H9 (cell line): Measurements from ENCODE around the gene GMPS. TPM values are rescaled to one million over a fixed set of nuclear protein-coding genes. Genes with fewer than 3 reads are reported as not detected.

Source experiments
- DNase-seq: peaks from one replicate; pipeline ENCODE4 v3.0.0-alpha.2; 2017
- H2AFZ ChIP-seq: one replicate; pipeline ENCODE4 v1.6.1; 2013; ENCODE audit warnings: mild to moderate bottlenecking, low read length, control low read depth, moderate library complexity
- H2AK5ac ChIP-seq: 2 replicates; pipeline ENCODE4 v1.6.1; 2013; ENCODE audit warnings: low read length, control low read depth, mixed read lengths; ENCODE audit not compliant: insufficient read length
- H2BK120ac ChIP-seq: one replicate; pipeline ENCODE4 v1.6.1; 2013; ENCODE audit warnings: low read depth, mild to moderate bottlenecking, low read length, control low read depth, inconsistent platforms; ENCODE audit not compliant: poor library complexity, severe bottlenecking
- H2BK12ac ChIP-seq: 2 replicates; pipeline ENCODE4 v1.6.1; 2013; ENCODE audit warnings: low read length, control low read depth, mixed read lengths, low read depth; ENCODE audit not compliant: insufficient read length
- H2BK15ac ChIP-seq: 2 replicates; pipeline ENCODE4 v1.6.1; 2013; ENCODE audit warnings: low read depth, low read length, control low read depth
- H2BK20ac ChIP-seq: one replicate; pipeline ENCODE4 v1.6.1; 2013; ENCODE audit warnings: low read depth, mild to moderate bottlenecking, low read length, control low read depth, inconsistent platforms; ENCODE audit not compliant: poor library complexity, severe bottlenecking
- H2BK5ac ChIP-seq: 2 replicates; pipeline ENCODE4 v1.6.1; 2013; ENCODE audit warnings: low read length, control low read depth, mixed read lengths; ENCODE audit not compliant: insufficient read length
- H3K14ac ChIP-seq: 2 replicates; pipeline ENCODE4 v1.6.1; 2013; ENCODE audit warnings: low read length, control low read depth; ENCODE audit not compliant: insufficient read depth
- H3K18ac ChIP-seq: 2 replicates; pipeline ENCODE4 v1.6.1; 2013; ENCODE audit warnings: low read depth, mild to moderate bottlenecking, mixed read lengths, low read length, control low read depth; ENCODE audit not compliant: insufficient read length
- H3K23ac ChIP-seq: 2 replicates; pipeline ENCODE4 v1.6.1; 2013; ENCODE audit warnings: low read length, control low read depth, mixed read lengths, low read depth; ENCODE audit not compliant: insufficient read length
- H3K23me2 ChIP-seq: 2 replicates; pipeline ENCODE4 v1.6.1; 2013; ENCODE audit warnings: low read depth, mild to moderate bottlenecking, mixed read lengths, low read length, control low read depth; ENCODE audit not compliant: insufficient read length, poor library complexity, severe bottlenecking
- H3K27ac ChIP-seq: 2 replicates; pipeline ENCODE4 v1.5.1; 2013; ENCODE audit warnings: low read length, control low read depth, mixed read lengths, low read depth; ENCODE audit not compliant: insufficient read length
- H3K27me3 ChIP-seq: 2 replicates; pipeline ENCODE4 v1.6.1; 2013; ENCODE audit warnings: low read length, control low read depth, inconsistent platforms; ENCODE audit not compliant: insufficient read depth
- H3K4ac ChIP-seq: 2 replicates; pipeline ENCODE4 v1.6.1; 2013; ENCODE audit warnings: low read depth, mild to moderate bottlenecking, control low read depth, inconsistent platforms, low read length, moderate library complexity
- H3K4me1 ChIP-seq: 2 replicates; pipeline ENCODE4 v1.6.1; 2013; ENCODE audit warnings: low read length, control low read depth, inconsistent platforms; ENCODE audit not compliant: insufficient read depth
- H3K4me2 ChIP-seq: 2 replicates; pipeline ENCODE4 v1.6.1; 2013; ENCODE audit warnings: low read length, control low read depth, mixed read lengths; ENCODE audit not compliant: insufficient read length, insufficient read depth
- H3K56ac ChIP-seq: 2 replicates; pipeline ENCODE4 v1.6.1; 2013; ENCODE audit warnings: low read depth, mild to moderate bottlenecking, mixed read lengths, low read length, control low read depth; ENCODE audit not compliant: insufficient read length
- H3K79me1 ChIP-seq: 2 replicates; pipeline ENCODE4 v1.6.1; 2013; ENCODE audit warnings: low read depth, mild to moderate bottlenecking, moderate library complexity, low read length, control low read depth, inconsistent platforms; ENCODE audit not compliant: insufficient read depth, poor library complexity, severe bottlenecking
- H3K79me2 ChIP-seq: 2 replicates; pipeline ENCODE4 v1.6.1; 2013; ENCODE audit warnings: low read length, control low read depth, inconsistent platforms; ENCODE audit not compliant: insufficient read depth
- H3K9ac ChIP-seq: 2 replicates; pipeline ENCODE4 v1.6.1; 2013; ENCODE audit warnings: low read length, control low read depth, mixed read lengths; ENCODE audit not compliant: insufficient read length; ENCODE audit errors: extremely low read depth
- H3K9me3 ChIP-seq: one replicate; pipeline ENCODE4 v1.6.1; 2013; ENCODE audit warnings: low read depth, low read length, inconsistent platforms; ENCODE audit not compliant: control insufficient read depth
- H3T11ph ChIP-seq: one replicate; pipeline ENCODE4 v1.6.1; 2013; ENCODE audit warnings: mild to moderate bottlenecking, low read length, control low read depth, inconsistent platforms
- H4K20me1 ChIP-seq: one replicate; pipeline ENCODE4 v1.6.1; 2013; ENCODE audit not compliant: control insufficient read depth, insufficient read length, insufficient read depth
- H4K5ac ChIP-seq: 2 replicates; pipeline ENCODE4 v1.6.1; 2013; ENCODE audit warnings: low read depth, mild to moderate bottlenecking, mixed read lengths, low read length, control low read depth; ENCODE audit not compliant: insufficient read length
- H4K8ac ChIP-seq: replicated peaks from 2 replicates; pipeline ENCODE4 v1.6.1; 2013; ENCODE audit warnings: low read length, control low read depth, mixed read lengths, low read depth; ENCODE audit not compliant: insufficient read length
- H4K91ac ChIP-seq: 2 replicates; pipeline ENCODE4 v1.6.1; 2013; ENCODE audit warnings: low read depth, mild to moderate bottlenecking, moderate library complexity, mixed read lengths, low read length, control low read depth; ENCODE audit not compliant: insufficient read length
- H3K27ac Mint-ChIP-seq, 3 experiments: 2 replicates in 2 of 3; 3 replicates in 1 of 3; pipeline ENCODE4 v1.8.0; 2020 to 2021; ENCODE audit warnings: mixed read lengths in 3 of 3, mild to moderate bottlenecking in 1 of 3, moderate library complexity in 1 of 3
- H3K27me3 Mint-ChIP-seq: 2 replicates; pipeline ENCODE4 v1.8.0; 2021; ENCODE audit warnings: low read depth, mild to moderate bottlenecking, moderate library complexity, mixed read lengths
- H3K36me3 Mint-ChIP-seq, 3 experiments: 2 replicates in 2 of 3; 3 replicates in 1 of 3; pipeline ENCODE4 v1.8.0; 2020 to 2021; ENCODE audit warnings: low read depth in 3 of 3, mixed read lengths in 3 of 3; ENCODE audit not compliant: insufficient read depth in 1 of 3
- H3K4me1 Mint-ChIP-seq, 2 experiments: 2 replicates each; pipeline ENCODE4 v1.8.0; 2020; ENCODE audit warnings: mixed read lengths in 2 of 2
- H3K4me3 Mint-ChIP-seq, 2 experiments: 2 replicates in 1 of 2; 3 replicates in 1 of 2; pipeline ENCODE4 v1.8.0; 2020 to 2021; ENCODE audit warnings: mild to moderate bottlenecking in 2 of 2, mixed read lengths in 2 of 2, moderate library complexity in 1 of 2
- H3K9me3 Mint-ChIP-seq, 2 experiments: 2 replicates in 1 of 2; 3 replicates in 1 of 2; pipeline ENCODE4 v1.8.0; 2020; ENCODE audit warnings: mild to moderate bottlenecking in 2 of 2, mixed read lengths in 2 of 2, moderate library complexity in 1 of 2
- WGBS: extraction: QIAGEN DNeasy Blood & Tissue Kit; methylation state at CpG from one replicate; pipeline ENCODE4 v1.1.7; 2013; ENCODE audit warnings: missing lambda C conversion rate, low lambda C conversion rate, mixed read lengths; ENCODE audit not compliant: insufficient read length; ENCODE audit errors: extremely low coverage; 5-methylcytosine and 5-hydroxymethylcytosine counted together
- total RNA-seq: library from RNA; stranded (reverse); gene quantifications from 2 replicates; pipeline ENCODE4 v1.2.1, GENCODE V29; 2021
- TF ChIP-seq, protein P1 (sequence below): fragments of 200-600 bp; sonication (generic); conservative IDR thresholded peaks from 3 replicates; pipeline ENCODE4 v1.8.0; 2021; ENCODE audit warnings: antibody characterized with exemption, mild to moderate bottlenecking

The GMPS gene
- total RNA-seq, 1 experiment from 2014 or later = 142 TPM

DNA sequence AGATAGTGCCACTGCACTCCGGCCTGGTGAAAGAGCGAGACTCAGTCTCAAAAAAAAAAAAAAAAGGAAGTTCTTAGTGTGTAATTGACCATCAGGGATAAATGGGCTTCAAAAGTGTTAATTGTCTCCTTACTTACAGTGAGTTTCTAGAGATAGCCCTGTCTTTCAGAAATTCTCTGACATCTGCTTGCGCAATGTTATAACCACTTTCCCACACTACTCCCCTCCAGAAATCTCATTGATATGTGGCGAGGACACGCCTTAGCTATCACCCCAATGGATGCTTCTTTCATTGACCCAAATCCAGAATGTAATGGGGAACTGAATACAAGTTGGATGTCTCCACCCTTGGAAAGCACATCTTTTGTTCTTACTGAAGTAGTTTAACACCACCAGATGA is 70.9 kb downstream of the GMPS start:
- Histone ChIP-seq H3K79me1 (no peaks in the 10 kb centered on the region), H3K27me3 (no peaks in the 10 kb centered on the region), H4K20me1 (no peaks in the 10 kb centered on the region), H3K27ac (no peak overlapping the region), H4K8ac (no peak overlapping the region), H3K4me2 (no peak overlapping the region), H2AK5ac (no peak overlapping the region), H3K23ac (no peak overlapping the region), H3K9me3 (no peaks in the 10 kb centered on the region), H3T11ph (no peak overlapping the region), H3K4ac (no peak overlapping the region), H2AFZ (no peak overlapping the region), H3K14ac (no peak overlapping the region), H2BK15ac (no peak overlapping the region), H3K56ac (no peak overlapping the region), H2BK12ac (no peak overlapping the region), H2BK20ac (no peak overlapping the region), H3K23me2 (no peaks in the 10 kb centered on the region), H3K9ac (no peak overlapping the region), H3K79me2 (no peaks in the 10 kb centered on the region), H3K18ac (no peak overlapping the region), H4K5ac (no peak overlapping the region), H3K4me1 (no peaks in the 10 kb centered on the region), H4K91ac (no peak overlapping the region), H2BK5ac (no peak overlapping the region), H2BK120ac (no peak overlapping the region)
- Mint-ChIP-seq H3K27me3 (no peaks in the 10 kb centered on the region), H3K4me1 (no peaks in the 10 kb centered on the region), H3K36me3 (peaks cover 11 to 39% (median 30%) of the 10 kb centered on the region in 3 experiments), H3K4me3 (no peak overlapping the region), H3K9me3 (no peaks in the 10 kb centered on the region), H3K27ac (peak overlapping the region in 2 of 3 experiments; percentile 44 to 74; a peak in 2 of 7 replicates)
- no peak for DNase-seq
- TF ChIP-seq, protein P1, sequence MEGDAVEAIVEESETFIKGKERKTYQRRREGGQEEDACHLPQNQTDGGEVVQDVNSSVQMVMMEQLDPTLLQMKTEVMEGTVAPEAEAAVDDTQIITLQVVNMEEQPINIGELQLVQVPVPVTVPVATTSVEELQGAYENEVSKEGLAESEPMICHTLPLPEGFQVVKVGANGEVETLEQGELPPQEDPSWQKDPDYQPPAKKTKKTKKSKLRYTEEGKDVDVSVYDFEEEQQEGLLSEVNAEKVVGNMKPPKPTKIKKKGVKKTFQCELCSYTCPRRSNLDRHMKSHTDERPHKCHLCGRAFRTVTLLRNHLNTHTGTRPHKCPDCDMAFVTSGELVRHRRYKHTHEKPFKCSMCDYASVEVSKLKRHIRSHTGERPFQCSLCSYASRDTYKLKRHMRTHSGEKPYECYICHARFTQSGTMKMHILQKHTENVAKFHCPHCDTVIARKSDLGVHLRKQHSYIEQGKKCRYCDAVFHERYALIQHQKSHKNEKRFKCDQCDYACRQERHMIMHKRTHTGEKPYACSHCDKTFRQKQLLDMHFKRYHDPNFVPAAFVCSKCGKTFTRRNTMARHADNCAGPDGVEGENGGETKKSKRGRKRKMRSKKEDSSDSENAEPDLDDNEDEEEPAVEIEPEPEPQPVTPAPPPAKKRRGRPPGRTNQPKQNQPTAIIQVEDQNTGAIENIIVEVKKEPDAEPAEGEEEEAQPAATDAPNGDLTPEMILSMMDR = no peak
- WGBS = no CpG with 5 or more reads among the region's 5 CpGs
